GM19467 (cell line): ENCODE measurements around the gene SMIM8.

ENCODE experiments used
- ATAC-seq: cut with Tn5 transposase; IDR thresholded peaks from one replicate; pipeline ENCODE4 v1.9.1; 2021; ENCODE audit warnings: mild to moderate bottlenecking, moderate library complexity; ENCODE audit not compliant: unreplicated experiment

Gene SMIM8

GRCh38 chr6:87333591-87334181, 11.3 kb downstream of the SMIM8 start:
- no peak for ATAC-seq

GRCh38 chr6:87334683-87335082, 12.3 kb downstream of the SMIM8 start:
- ATAC-seq = no peak

- ATAC-seq = no peak
Observed at GRCh38 chr6:87336367-87336766, 14.0 kb downstream of the SMIM8 start.

- ATAC-seq = no peak
Observed at GRCh38 chr6:87340230-87340629, 17.8 kb downstream of the SMIM8 start.

GRCh38 chr6:87341158-87341557, 18.8 kb downstream of the SMIM8 start:
- ATAC-seq = no peak

- peak; percentile 88 for ATAC-seq
Observed at GRCh38 chr6:87341899-87342298, 19.5 kb downstream of the SMIM8 start.

- ATAC-seq = no peak
Observed at GRCh38 chr6:87342829-87343228, 20.4 kb downstream of the SMIM8 start.

- ATAC-seq = no peak
Observed at GRCh38 chr6:87344731-87345130, 22.3 kb downstream of the SMIM8 start, which contains the start of gene C6orf163. TSS of gene C6orf163 (plus strand) at chr6:87344813. CDS start at chr6:87345100, 287 bp downstream.

GRCh38 chr6:87346700-87347099, 24.3 kb downstream of the SMIM8 start:
- ATAC-seq = no peak

GRCh38 chr6:87349896-87350295, 27.5 kb downstream of the SMIM8 start:
- ATAC-seq = no peak

- ATAC-seq = no peak
Observed at GRCh38 chr6:87350516-87350915, 28.1 kb downstream of the SMIM8 start.

- ATAC-seq = no peak
Observed at GRCh38 chr6:87351583-87351982, 29.2 kb downstream of the SMIM8 start.

- ATAC-seq = no peak
Observed at GRCh38 chr6:87356181-87356580, 33.8 kb downstream of the SMIM8 start.

- no peak for ATAC-seq
Observed at GRCh38 chr6:87357479-87358196, 35.2 kb downstream of the SMIM8 start.

GRCh38 chr6:87364602-87365252, 42.3 kb downstream of the SMIM8 start:
- ATAC-seq = no peak

GRCh38 chr6:87366072-87366827, 43.9 kb downstream of the SMIM8 start:
- no peak for ATAC-seq

GRCh38 chr6:87366899-87367298, 44.5 kb downstream of the SMIM8 start:
- ATAC-seq = no peak

- no peak for ATAC-seq
Observed at GRCh38 chr6:87373377-87373776, 51.0 kb downstream of the SMIM8 start.

GRCh38 chr6:87375315-87375714, 52.9 kb downstream of the SMIM8 start:
- ATAC-seq = no peak

GRCh38 chr6:87376643-87377042, 54.3 kb downstream of the SMIM8 start:
- no peak for ATAC-seq

GRCh38 chr6:87378947-87379346, 56.6 kb downstream of the SMIM8 start:
- no peak for ATAC-seq
